GM12801 (cell line): ENCODE results near the gene MAP3K4.

Source experiments
- CTCF ChIP-seq: IDR thresholded peaks from one replicate; pipeline ENCODE4 v1.5.1; 2011; ENCODE audit warnings: control low read depth; ENCODE audit not compliant: insufficient read length; ENCODE audit errors: extremely low read depth

The MAP3K4 gene

GRCh38 chr6:161085246-161085645 is 93.7 kb downstream of the MAP3K4 start:
- no peak for TF ChIP-seq CTCF

- TF ChIP-seq CTCF, result no peak
Observed at GRCh38 chr6:161088676-161089328, 97.2 kb downstream of the MAP3K4 start.

- TF ChIP-seq CTCF, result no peak
Observed at GRCh38 chr6:161091151-161091550, 99.6 kb downstream of the MAP3K4 start.

- TF ChIP-seq CTCF, result no peak
Observed at GRCh38 chr6:161091972-161092701, 100.6 kb downstream of the MAP3K4 start.

GRCh38 chr6:161094955-161095354 is 103.4 kb downstream of the MAP3K4 start:
- TF ChIP-seq CTCF, result no peak

- no peak for TF ChIP-seq CTCF
Observed at GRCh38 chr6:161095916-161096315, 104.3 kb downstream of the MAP3K4 start.

- TF ChIP-seq CTCF, result no peak
Observed at GRCh38 chr6:161100072-161100471, 108.5 kb downstream of the MAP3K4 start.
